T follicular helper cell (primary cell): ENCODE data around the gene DUS1L.

Experiments
- DNase-seq: peaks from one replicate; pipeline ENCODE4 v3.0.0-alpha.2; 2020; ENCODE audit warnings: low read depth

The DUS1L gene

DNA sequence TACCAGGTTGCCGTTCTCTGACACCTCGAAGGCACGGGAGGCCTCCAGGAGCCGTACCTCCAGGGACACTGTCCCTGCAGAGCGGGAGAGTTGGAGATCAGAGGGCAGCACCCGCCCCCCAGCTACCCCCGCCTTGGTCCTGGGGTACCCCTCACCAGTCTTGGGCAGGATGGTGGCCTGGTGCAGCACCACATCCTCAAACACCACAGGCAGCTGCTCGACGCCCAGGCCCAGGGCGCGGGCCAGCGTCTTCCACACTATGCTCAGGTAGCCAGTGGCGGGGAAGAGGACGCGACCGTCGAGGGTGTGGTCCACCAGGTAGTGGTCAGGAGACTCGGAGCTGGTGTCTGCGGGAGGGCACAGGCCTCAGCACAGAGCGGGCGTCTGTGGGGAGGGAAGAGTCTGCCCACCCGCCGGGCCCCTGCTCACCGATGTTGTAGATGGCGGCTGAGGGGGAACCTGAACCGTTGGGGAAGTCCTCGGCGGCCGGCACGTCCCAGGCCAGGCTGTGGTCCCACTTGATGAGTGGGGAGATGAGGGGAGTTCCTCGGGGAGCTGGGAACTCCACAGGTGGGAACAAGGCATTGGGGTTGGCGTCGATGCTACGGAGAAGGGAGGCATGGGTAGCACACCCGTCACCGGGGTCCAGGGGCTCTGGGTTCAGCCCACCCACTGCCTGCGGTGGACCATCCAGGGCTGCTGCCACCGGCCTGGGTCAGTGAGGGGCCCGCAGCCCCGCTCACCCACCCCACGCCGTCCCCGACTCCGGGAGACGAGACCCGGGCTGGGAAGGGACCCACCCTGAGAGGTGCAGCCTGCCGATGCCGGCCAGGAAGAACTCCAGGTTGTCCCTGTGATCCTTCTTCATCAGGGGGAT, 22.6 kb upstream of the DUS1L start:
- no peak for DNase-seq

DNA sequence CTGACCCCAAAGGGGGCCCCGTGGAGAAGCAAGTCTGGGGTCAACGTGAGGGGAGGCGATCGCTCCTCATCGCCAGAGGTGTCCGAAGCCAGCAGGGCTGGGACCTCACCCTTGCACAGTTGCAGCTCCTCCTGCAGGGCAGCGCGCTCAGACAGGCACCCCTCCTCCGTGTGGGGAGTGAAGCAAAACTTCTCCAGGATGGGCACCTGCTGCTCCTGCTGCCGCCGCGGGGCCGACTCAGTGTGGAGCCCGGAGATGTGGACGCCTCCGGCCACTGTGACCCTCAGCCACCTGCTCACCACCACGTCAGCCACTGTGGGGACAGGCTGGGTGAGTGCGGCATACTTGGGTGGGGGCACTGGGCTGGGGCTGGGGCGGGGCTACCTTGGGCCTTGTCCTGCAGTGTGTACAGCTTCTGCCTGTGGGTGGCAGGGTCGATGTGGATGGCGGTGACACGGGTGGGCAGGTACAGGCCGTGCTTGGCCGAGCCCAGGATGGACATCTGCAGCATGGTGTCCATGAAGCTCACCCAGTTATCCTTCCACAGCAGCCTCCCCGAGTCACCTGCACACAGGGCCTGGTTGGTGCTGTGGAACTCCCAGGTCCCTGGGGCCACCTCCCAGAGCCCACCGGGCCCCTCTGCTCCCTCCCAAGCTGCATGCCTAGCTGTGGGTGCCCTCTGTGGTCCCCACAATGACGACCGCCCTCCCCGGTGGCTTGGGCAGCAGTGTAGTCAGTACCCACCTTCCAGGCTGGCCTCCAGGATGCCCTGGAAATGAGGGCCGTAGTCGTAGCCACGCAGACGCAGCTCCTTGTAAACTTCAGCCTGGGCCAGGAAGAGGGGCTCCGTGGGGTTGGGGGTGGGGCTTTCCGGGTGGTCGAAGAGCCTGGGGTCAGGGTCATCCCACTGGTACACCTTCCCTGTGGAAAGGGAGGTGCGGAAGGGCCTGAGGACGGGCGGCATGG, 21.6 kb upstream of the DUS1L start:
- DNase-seq, result no peak

DNA sequence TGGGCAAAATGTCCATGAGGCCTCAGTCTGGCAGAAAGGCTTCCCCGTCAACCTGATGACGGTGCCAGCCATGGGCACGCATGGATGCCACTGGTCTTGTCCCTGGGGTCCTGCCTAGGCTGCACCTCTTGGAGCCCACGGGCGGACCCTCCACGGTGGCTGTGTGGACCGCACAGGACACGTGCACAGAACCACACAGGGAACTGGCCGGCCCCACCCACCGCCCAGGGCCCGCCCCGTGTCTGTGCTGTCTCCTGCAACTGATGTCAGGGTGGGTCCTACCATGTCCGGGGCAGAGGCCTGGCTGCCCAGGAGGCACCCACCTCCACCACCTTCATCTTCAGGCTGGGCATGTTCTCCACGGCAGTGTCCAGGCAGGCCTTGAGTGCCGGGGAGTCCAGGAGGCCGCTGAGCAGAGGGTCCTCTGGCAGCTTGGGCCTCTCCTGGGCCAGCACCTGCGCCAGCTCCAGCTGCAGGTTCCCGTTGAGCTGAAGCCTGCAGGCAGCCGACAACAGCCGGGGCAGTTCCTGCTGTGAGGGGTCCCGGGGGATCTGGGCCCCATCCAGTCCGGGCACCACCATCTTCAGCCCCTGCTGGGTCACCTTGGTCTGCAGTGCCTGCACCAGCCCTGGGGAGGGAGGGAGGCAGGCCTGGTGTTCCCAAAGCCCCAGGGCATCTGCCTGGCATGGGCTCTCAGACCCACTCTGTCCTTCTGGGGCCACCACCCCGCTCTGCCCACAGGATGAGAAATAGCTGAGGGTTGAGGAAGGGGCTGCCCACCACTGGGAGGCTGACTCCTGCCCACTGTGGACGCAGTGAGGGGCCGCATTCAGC, 20.5 kb upstream of the DUS1L start:
- no peak for DNase-seq

DNA sequence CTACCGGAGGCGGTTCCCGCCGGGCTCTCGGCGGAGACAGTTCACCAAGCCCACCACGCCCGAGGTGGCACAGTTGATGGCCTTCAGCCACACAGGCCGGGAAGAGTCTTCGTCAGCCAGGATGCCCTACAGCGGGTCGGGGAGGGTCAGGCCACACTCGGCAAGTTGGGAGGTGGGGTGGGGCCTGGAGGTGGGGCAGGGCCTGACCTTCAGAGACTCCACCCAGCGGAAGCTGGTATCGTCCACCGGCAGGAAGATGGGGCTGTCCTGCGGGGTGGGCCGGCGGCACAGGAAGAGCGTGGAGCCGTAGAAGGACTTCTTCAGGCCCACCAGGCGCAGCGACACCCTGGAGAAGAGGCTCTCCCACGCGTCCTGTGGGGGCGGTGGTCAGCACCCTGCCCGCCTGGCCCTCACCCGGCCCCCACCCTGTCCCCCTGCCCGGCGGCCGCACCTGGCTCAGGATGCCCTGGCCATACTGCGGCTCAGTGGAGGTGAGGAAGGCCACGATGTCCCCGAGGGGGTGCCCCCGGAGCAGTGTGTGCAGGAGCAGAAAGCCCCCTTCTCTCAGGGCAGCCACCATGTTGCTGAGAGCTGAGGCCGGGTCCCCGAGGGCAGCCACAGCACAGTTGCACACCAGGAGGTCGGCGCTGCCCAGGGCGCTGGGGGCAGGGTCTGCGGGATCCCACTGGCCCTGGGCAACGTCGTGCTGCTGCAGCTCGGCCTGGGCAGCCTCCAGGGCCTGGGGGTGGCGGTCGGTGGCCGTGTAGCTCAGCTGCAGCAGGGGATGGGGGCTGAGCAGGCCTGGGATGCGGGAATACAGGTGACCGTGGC, 19.6 kb upstream of the DUS1L start:
- DNase-seq, result no peak

DNA sequence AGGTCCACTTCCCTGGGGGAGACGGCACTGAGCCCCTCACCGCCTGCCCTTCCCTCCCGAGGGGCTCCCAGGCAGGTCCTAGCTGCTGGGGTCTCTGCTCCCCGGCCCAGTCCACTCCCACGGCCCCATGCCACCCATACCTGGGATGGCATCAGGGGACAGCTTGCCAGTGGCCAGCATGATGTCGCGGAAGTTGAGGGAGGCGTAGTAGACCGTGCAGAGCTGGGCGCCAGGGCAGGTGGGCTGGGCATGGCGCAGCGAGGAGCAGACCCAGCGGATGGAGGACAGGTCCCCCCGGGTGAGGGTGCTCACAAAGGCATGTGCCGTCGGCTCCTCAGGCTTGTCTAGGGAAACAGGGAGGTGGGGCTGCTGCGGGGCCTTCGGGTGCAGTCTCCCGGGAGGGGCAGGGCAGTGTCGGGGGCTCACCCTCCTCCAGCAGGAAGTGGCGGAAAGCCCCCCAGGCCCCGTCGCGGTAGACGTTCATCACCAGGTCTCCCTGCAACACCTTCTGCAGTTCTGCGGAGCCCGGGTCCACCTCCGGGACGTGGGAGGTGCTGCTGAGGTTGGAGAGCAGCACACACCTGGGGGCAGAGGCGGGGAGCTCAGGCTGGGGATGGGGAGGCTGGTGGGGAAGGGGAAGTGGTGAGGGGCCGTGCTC, 18.9 kb upstream of the DUS1L start:
- DNase-seq, result no peak

DNA sequence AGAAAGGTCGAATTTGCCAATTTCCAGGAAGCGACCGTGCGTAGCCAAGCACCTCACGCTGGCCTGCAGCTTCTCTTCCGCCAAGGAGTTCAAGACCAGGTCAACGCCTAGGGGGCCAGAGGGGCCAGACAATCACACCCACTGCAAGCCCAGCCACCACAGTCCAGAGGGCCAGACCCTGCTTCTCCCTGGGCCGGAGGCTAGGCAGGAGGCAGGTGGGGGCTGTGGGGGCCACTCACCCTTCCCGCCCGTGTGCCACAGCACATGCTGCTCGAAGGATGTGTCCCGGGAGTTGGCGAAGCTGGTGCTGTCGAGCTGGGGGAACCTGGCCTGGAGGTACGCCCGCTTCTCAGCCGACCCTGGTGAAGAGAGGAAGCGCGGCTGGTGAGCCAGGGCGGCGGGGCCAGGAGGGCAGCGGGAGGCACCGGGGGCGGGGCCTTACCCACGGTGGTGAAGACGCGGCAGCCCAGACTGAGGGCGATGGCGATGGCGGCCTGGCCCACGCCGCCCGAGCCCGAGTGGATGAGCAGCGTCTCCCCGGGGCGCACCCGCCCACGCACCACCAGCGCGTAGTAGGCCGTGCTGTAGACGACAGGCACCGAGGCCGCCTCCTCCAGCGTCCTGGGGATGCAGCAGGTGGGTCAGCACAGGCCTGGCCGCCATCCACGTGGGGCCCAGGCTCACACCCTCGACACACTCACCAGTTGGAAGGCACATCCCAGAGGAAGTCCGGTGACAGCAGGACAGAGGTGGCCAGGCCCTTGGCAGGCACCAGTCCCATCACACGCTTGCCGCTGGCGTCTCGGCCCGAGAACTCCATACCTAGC, 18.1 kb upstream of the DUS1L start:
- no peak for DNase-seq

DNA sequence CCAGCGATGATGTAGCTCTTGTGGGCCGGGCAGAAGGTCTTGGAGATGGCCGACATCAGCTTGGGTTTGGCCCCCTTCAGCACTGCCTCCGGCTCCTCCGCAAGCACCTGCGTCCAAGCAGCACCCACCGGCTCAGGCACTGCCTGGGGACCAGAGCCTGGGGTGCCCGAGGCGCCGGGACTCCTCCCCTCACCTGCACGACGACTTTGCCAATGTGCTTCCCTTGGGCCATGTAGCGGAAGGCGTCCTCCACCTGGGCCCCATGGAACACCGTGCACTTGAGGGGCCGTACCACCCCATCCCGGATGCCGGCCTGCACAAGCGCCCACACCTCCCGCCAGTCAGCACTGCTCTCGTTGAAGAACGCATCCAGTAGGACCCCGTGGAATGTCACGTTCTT, 17.4 kb upstream of the DUS1L start:
- no peak for DNase-seq

DNA sequence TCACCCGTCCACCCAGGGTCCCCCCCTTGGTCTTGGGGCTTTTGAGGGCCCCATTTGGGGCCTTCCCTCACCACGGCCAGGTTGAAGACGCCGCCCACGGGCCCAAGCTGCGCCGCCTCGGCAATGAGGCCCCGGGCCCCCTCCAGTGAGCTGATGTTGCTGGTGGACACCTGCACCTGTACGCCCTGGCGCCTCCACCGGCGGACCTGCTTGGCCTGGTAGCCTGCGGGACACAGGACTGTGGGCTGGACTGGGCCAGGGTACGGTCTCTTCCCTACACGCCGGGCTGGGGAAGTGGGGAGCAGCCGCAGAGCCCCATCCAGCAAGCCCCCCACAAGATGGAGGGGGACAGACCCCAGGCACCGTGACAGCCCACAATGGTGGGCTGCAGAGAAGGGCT, 16.9 kb upstream of the DUS1L start:
- DNase-seq, result no peak

DNA sequence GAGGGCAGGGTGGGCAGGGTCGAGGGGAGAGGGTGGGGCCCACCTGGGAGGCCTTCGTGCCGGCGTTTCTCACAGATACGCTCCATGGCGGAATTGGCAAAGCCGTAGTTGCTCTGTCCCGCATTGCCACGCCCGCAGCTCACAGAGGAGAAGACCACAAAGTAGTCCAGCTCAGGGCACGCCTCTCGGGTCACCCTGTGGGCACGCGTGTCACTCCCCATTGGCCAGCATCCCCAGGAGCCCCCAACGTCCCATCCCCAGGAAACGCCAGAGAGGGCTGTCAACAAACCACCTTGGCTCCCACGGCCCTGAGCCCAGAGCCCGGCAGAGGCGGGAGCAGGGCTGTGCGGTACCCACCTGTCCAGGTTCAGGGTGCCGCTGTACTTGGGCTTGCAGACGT, 16.4 kb upstream of the DUS1L start:
- no peak for DNase-seq

DNA sequence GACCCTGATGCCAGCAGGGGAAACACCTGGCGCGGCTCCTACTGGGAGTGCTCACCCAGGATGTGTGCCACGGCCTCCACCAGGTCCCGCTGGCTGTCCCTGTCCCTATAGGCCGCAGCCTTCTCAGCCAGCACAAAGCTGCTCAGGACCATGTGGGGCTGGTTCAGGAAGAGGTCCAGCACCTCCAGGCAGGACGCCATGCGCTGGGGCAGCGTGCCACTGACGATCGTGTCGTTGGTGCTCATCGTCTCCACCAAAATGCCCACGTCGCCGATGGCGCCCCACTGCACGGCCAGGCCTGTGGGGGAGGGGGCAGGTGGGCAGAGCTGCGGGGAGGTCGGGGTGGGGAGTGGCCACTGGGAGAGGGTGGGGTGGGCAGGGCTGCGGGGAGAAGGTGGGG, 15.9 kb upstream of the DUS1L start:
- no peak for DNase-seq

DNA sequence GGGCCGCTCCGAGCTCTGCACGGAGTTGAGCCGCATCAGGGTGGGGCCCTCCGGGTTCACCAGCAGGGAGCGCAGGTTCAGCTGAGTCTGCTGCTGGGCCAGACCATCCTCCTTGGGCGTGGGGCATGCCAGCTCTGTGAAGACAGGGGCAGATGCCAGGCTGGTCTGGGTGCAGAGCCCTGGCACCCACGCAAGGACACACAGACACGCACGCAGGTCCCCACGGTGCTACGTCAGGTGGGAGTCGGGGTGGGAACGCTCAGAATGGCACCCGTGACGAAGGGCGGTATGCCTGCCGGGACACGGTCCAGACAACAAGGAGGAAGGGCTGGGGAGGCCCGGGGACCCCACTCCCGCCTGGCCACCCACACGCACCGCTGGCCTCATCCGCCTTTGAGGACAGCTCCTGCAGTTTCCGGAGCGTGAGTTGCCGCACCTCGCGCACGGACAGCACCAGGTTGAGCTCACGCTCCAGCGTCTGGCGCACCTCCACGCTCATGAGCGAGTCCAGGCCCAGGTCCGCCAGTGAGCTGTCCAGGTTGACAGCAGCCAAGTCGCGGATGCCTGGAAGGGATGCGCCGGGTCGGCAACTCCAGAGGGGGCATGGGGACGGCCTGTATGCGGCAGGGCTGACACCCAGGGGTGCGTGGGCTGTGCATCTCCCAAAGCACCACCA, 15.3 kb upstream of the DUS1L start:
- DNase-seq, result no peak

DNA sequence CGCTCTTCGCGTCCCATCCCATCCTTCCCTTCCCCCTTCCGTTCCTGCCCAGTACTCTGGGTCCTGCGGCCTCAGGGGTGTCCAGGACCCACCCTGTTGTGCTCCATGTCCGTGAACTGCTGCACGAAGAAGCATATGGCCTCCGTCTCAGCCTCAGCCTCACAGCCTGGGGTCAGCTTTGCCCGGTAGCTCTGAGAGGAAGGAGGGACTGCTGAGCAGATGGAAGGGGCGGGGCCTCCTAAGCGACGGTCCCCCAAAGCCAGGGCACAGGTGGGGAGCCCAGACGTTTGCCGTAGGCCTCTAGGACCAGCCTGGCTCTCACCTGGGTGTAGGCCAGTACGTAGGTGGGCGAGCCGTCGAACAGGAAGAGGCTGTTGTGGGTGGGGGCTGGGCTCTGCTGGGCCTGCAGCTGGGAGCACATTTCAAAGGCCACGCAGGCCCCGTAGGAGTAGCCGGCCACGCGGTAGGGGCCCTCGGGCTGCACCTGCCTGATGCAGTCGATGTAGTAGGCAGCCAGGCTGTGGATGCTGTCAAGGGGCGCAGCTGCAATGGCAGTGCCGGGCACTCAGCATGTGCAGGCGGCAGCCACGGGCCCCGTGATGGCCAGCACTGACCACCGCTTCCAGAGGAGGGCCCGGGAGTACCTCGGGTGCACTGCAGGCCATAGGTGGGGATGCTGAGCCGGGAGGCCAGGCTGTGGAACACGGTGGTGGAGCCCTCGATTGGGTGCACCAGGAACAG, 14.6 kb upstream of the DUS1L start:
- no peak for DNase-seq

DNA sequence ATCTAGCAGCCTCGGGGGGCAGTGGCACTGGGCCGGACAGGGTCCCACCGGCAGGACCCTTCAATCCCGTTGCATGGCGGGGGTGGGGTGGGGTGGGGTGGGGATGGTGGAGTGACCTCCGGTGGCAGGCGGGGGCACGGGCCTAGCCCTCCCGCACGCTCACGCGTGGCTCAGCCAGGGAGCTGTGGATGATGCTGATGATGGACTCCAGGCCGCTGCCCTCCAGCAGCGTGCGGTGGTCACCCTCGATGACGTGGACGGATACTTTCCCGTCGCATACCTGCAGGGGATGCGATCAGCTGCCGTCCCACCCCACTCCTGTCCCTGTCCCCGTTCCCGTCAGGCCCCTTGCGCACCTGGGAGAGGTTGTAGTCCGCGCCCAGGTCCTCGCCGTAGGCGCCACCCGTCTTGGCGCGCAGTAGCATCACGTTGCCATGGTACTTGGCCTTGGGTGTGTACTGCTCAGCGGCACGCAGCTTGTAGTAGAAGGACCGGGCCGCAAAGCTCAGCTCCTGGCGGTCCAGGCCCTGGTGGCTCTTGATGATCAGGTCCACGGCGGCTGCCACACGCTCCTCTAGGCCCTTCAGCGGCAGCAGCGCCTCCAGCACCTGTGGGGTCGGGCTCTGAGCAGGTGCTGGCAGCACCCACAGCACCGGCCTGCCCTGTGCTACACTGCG, 13.5 kb upstream of the DUS1L start:
- no peak for DNase-seq

DNA sequence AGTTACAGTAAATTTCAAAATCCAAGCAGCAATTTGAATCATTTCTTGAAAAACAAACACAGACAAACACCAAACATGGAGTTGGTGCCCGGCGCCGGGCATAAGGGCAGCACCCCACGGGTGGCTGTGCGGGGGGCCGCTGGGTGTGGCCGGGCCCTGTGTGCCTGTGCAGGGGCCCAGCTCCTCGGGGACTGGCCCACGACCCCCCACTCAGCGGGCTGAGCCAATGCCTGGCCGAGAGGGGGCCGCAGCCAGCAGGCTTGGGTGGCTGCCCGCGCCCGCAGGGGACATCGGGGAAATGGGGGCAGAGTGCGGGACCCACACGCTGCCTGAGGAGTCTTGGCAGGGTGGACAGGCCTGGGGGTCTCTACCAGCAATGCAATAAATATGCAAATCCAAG, 12.8 kb upstream of the DUS1L start:
- no peak for DNase-seq

DNA sequence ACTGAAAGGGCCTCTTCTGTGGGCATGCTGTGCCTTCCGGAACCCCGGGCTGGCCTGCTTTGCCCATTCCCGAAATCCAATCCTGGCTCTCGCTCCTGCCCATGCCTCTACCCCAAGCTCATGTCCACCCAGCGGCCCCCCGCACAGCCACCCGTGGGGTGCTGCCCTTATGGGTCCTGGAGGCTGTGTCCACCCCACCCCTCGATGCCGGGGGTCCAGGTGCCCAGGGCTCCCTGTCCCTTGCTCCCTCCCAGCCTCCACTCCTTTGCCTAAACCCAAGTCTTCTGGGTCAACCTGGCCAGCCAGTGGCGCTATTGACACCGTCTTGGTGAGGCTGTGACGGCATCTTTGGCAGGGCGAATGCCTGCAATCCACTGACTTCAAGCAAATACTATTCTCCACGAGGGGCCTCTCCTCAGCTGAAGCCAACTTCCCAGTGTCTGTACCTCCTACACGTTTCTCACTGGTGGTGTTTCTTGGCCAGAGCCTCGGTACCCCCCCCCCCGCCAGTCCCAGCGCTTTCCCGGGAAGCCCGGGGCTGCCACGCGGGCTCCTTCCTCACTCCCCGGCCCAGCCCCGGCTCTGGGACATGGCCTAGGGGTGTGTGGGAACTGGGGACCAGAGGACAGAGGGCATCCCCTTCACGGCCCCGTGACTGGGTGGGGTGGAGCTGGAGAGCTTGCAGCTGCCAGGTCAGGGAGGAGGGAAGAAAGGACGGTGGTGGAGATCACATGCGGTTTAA, 12.2 kb upstream of the DUS1L start:
- DNase-seq, result no peak

DNA sequence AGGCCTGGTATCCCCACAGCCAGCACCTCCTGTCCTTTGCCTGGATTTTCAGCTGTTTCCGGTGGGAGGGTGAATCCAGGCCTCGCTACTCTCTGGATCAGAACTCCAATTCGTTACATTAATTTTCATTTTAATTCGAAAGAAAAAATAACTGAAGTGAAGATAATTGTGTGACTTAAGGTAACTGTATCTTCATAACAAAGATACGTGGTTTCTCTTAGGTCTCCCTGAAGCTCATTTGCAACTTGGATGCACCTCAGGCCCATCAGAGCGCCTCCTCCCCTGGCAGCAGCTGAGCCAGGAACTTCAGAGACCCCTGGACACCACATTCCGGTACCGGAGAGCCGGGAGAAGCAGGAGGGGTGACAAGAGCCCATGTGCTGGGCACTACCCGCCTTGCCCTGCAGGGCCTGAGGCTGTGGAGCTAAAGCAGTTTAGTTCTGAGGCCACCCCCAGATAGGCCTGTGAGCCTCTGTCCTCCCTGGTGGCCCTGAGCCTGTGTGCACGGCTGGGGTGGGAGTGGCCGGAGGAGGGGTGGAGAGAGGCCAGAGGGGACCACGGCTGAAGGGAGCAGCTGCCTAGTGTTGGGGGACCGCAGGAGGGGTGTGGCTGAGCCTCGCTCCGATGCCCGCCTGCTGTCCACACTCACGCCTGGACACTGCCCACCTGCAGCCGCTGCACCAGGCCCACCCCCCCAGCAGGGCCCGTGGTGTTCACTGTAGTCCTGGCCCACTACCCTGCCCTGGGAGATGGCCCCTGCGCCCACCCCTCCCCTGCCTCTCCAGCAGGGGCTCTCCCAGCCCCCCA, 11.4 kb upstream of the DUS1L start:
- no peak for DNase-seq
